GM23338 (cell line): ENCODE results near the gene CCDC152. TPM values are rescaled to one million over a fixed set of nuclear protein-coding genes. Genes with fewer than 3 reads are reported as not detected.

ENCODE experiments used
- ATAC-seq: fragments of 200-7000 bp; cut with Tn5 transposase; 3 replicates; pipeline ENCODE4 v1.9.1; 2020
- DNase-seq: peaks from one replicate; pipeline ENCODE4 v3.0.0-alpha.2; 2015; ENCODE audit warnings: low spot score
- H2AFZ ChIP-seq: fragments of 200-600 bp; sonication (generic); 2 replicates; pipeline ENCODE4 v1.8.0; 2016; ENCODE audit warnings: antibody characterized with exemption, mild to moderate bottlenecking, moderate library complexity
- H3F3A ChIP-seq: fragments of 200-600 bp; sonication (generic); replicated peaks from 2 replicates; pipeline ENCODE4 v1.8.0; 2017; ENCODE audit warnings: antibody characterized with exemption, mixed run types, low read depth
- H3K27ac ChIP-seq: fragments of 200-600 bp; sonication (generic); 2 replicates; pipeline ENCODE4 v1.6.1; 2016; ENCODE audit warnings: low read depth
- H3K27me3 ChIP-seq: fragments of 200-600 bp; sonication (generic); 2 replicates; pipeline ENCODE4 v1.8.0; 2016; ENCODE audit warnings: mild to moderate bottlenecking, mixed run types, moderate library complexity; ENCODE audit not compliant: insufficient read depth
- H3K36me3 ChIP-seq: fragments of 200-600 bp; sonication (generic); 2 replicates; pipeline ENCODE4 v1.8.0; 2016; ENCODE audit warnings: mild to moderate bottlenecking; ENCODE audit not compliant: insufficient read depth
- H3K4me1 ChIP-seq: fragments of 200-600 bp; sonication (generic); 2 replicates; pipeline ENCODE4 v1.8.0; 2016; ENCODE audit warnings: mild to moderate bottlenecking, moderate library complexity; ENCODE audit not compliant: insufficient read depth
- H3K4me2 ChIP-seq: fragments of 200-600 bp; sonication (generic); 2 replicates; pipeline ENCODE4 v1.7.1; 2017; ENCODE audit warnings: mixed run types
- H3K4me3 ChIP-seq: fragments of 200-600 bp; sonication (generic); 2 replicates; pipeline ENCODE4 v1.6.1; 2016; ENCODE audit warnings: mixed run types
- H3K79me2 ChIP-seq: fragments of 200-600 bp; sonication (generic); replicated peaks from 2 replicates; pipeline ENCODE4 v1.8.0; 2017; ENCODE audit warnings: mild to moderate bottlenecking; ENCODE audit not compliant: insufficient read depth
- H3K9me2 ChIP-seq: fragments of 200-600 bp; sonication (generic); 2 replicates; pipeline ENCODE4 v1.8.0; 2017; ENCODE audit not compliant: insufficient read depth
- H4K20me1 ChIP-seq: fragments of 200-600 bp; sonication (generic); replicated peaks from 2 replicates; pipeline ENCODE4 v1.8.0; 2017; ENCODE audit warnings: mild to moderate bottlenecking; ENCODE audit not compliant: insufficient read depth
- H3K27ac Mint-ChIP-seq: 2 replicates; pipeline ENCODE4 v1.8.0; 2020; ENCODE audit warnings: inconsistent platforms, mild to moderate bottlenecking, moderate library complexity, mixed read lengths
- H3K27me3 Mint-ChIP-seq: 3 replicates; pipeline ENCODE4 v1.8.0; 2022; ENCODE audit warnings: low read depth, mild to moderate bottlenecking, moderate library complexity, mixed read lengths, inconsistent platforms; ENCODE audit not compliant: insufficient read depth, poor library complexity
- H3K36me3 Mint-ChIP-seq: 3 replicates; pipeline ENCODE4 v1.8.0; 2021; ENCODE audit warnings: low read depth, mild to moderate bottlenecking, inconsistent platforms, moderate library complexity, mixed read lengths
- H3K4me1 Mint-ChIP-seq: 3 replicates; pipeline ENCODE4 v1.8.0; 2020; ENCODE audit warnings: mild to moderate bottlenecking, inconsistent platforms, mixed read lengths
- H3K4me3 Mint-ChIP-seq: 3 replicates; pipeline ENCODE4 v1.8.0; 2021; ENCODE audit warnings: moderate library complexity, mild to moderate bottlenecking, inconsistent platforms, mixed read lengths
- H3K9me3 Mint-ChIP-seq: 3 replicates; pipeline ENCODE4 v1.8.0; 2020; ENCODE audit warnings: moderate library complexity, mild to moderate bottlenecking, inconsistent platforms, mixed read lengths
- CREB1 ChIP-seq: fragments of 250-450 bp; sonication (Bioruptor Pico); IDR thresholded peaks from 2 replicates; pipeline ENCODE4 v1.5.0; 2020; ENCODE audit warnings: low read depth, mild to moderate bottlenecking, moderate library complexity
- ETS1 ChIP-seq: IDR thresholded peaks from 2 replicates; pipeline ENCODE4 v1.6.1; 2016; ENCODE audit warnings: antibody characterized with exemption
- EZH2 ChIP-seq: fragments of 200-600 bp; sonication (generic); IDR thresholded peaks from one replicate; pipeline ENCODE4 v1.8.0; 2017; ENCODE audit warnings: antibody characterized with exemption, mild to moderate bottlenecking, low read depth; ENCODE audit not compliant: unreplicated experiment
- JUNB ChIP-seq: IDR thresholded peaks from one replicate; pipeline ENCODE4 v1.6.1; 2016; ENCODE audit warnings: antibody characterized with exemption; ENCODE audit not compliant: unreplicated experiment
- POLR2AphosphoS5 ChIP-seq: IDR thresholded peaks from 2 replicates; pipeline ENCODE4 v1.6.1; 2016; ENCODE audit warnings: antibody characterized with exemption, low read depth
- ZNF114 ChIP-seq: fragments of 250-450 bp; sonication (Bioruptor Pico); IDR thresholded peaks from 2 replicates; pipeline ENCODE4 v1.5.0; 2020; ENCODE audit warnings: mild to moderate bottlenecking, moderate library complexity
- ZNF331 ChIP-seq: fragments of 250-450 bp; sonication (Bioruptor Pico); IDR thresholded peaks from 2 replicates; pipeline ENCODE4 v1.5.0; 2020; ENCODE audit warnings: low read depth, mild to moderate bottlenecking, moderate library complexity
- polyA plus RNA-seq: library from polyadenylated mRNA; unstranded; fragments of >200 nt; fragmentation: Nextera tagmentation; extraction: Ambion mirVana; gene quantifications from 2 replicates; pipeline ENCODE4 v1.2.1, GENCODE V29; 2016
- total RNA-seq: library from RNA; depleted of rRNA; stranded (reverse); fragments of >200 nt; shearing (Covaris generic); gene quantifications from 2 replicates; pipeline ENCODE4 v1.2.3, GENCODE V29; 2014
- TF ChIP-seq, protein P1 (sequence below): fragments of 250-450 bp; sonication (Bioruptor Pico); IDR thresholded peaks from 2 replicates; pipeline ENCODE4 v1.5.0; 2020; ENCODE audit warnings: mild to moderate bottlenecking, moderate library complexity

The CCDC152 gene
- total and polyA plus RNA-seq, 2 experiments from 2014 or later, result 16.2 to 75.9 TPM

DNA sequence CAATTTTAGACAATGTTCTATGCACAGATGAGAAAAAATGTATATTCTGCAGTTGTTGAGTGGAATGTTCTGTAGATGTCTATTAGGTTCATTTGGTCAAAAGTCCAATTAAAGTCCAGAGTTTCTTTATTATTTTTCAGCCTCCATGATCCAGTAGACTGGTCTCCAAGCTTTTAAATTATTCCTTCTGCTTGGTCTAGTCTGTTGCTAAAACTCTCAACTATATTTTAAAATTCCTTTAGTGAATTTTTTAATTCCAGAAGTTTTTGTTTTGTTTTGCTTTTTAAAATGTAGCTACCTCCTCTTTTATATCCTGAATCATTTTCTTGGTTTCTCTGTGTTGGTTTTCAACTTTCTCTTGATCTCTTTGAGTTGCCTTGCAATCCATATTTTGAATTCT is 30.5 kb downstream of the CCDC152 start:
- no peak overlapping the region for H3K4me3 Mint-ChIP-seq
- peaks cover 16% of the 10 kb centered on the region for H3K9me3 Mint-ChIP-seq

DNA sequence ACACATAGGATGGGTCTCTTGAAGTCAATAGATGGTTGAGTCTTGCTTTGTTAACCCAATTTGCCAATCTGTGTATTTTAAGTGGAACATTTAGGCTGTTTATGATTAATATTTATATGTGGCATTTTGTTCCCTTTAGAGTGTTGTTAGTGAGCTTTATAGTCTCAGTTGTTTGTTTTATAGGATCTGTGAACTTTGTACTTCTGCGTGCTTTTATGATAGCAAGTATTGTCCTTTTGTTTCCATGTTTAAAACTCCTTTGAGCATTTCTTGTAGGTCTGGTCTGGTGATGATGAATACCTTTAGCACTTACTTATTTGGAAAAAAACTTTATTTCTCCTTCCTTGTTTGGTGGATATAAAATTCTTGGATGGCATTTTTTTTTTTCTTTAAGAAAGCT is 31.2 kb downstream of the CCDC152 start:
- Histone ChIP-seq H3K4me2 (no peak overlapping the region), H3K79me2 (peaks cover 13% of the 10 kb centered on the region), H3K4me3 (no peak overlapping the region), H3F3A (no peaks in the 10 kb centered on the region), H3K27me3 (no peaks in the 10 kb centered on the region), H3K27ac (no peak overlapping the region), H3K4me1 (no peaks in the 10 kb centered on the region), H2AFZ (no peak overlapping the region), H3K9me2 (0 out of 2 replicates have a peak, but pooled peaks cover 4% of the 10 kb centered on the region), H3K36me3 (no peaks in the 10 kb centered on the region; the same call in 1 of the 2 replicates), H4K20me1 (no peaks in the 10 kb centered on the region)
- peaks cover 49% of the 10 kb centered on the region for H3K36me3 Mint-ChIP-seq
- no peaks in the 10 kb centered on the region for H3K27me3 Mint-ChIP-seq
- no peak overlapping the region for H3K4me3 Mint-ChIP-seq
- no peak for ATAC-seq
- peaks cover 16% of the 10 kb centered on the region for H3K9me3 Mint-ChIP-seq
- H3K4me1 Mint-ChIP-seq, result no peaks in the 10 kb centered on the region
- no peak for DNase-seq
- H3K27ac Mint-ChIP-seq, result no peak overlapping the region
- TF ChIP-seq ZNF114 (CRISPR knock-in tag), result no peak
- TF ChIP-seq JUNB, result no peak
- TF ChIP-seq CREB1 (CRISPR knock-in tag), result no peak
- TF ChIP-seq, protein P1, sequence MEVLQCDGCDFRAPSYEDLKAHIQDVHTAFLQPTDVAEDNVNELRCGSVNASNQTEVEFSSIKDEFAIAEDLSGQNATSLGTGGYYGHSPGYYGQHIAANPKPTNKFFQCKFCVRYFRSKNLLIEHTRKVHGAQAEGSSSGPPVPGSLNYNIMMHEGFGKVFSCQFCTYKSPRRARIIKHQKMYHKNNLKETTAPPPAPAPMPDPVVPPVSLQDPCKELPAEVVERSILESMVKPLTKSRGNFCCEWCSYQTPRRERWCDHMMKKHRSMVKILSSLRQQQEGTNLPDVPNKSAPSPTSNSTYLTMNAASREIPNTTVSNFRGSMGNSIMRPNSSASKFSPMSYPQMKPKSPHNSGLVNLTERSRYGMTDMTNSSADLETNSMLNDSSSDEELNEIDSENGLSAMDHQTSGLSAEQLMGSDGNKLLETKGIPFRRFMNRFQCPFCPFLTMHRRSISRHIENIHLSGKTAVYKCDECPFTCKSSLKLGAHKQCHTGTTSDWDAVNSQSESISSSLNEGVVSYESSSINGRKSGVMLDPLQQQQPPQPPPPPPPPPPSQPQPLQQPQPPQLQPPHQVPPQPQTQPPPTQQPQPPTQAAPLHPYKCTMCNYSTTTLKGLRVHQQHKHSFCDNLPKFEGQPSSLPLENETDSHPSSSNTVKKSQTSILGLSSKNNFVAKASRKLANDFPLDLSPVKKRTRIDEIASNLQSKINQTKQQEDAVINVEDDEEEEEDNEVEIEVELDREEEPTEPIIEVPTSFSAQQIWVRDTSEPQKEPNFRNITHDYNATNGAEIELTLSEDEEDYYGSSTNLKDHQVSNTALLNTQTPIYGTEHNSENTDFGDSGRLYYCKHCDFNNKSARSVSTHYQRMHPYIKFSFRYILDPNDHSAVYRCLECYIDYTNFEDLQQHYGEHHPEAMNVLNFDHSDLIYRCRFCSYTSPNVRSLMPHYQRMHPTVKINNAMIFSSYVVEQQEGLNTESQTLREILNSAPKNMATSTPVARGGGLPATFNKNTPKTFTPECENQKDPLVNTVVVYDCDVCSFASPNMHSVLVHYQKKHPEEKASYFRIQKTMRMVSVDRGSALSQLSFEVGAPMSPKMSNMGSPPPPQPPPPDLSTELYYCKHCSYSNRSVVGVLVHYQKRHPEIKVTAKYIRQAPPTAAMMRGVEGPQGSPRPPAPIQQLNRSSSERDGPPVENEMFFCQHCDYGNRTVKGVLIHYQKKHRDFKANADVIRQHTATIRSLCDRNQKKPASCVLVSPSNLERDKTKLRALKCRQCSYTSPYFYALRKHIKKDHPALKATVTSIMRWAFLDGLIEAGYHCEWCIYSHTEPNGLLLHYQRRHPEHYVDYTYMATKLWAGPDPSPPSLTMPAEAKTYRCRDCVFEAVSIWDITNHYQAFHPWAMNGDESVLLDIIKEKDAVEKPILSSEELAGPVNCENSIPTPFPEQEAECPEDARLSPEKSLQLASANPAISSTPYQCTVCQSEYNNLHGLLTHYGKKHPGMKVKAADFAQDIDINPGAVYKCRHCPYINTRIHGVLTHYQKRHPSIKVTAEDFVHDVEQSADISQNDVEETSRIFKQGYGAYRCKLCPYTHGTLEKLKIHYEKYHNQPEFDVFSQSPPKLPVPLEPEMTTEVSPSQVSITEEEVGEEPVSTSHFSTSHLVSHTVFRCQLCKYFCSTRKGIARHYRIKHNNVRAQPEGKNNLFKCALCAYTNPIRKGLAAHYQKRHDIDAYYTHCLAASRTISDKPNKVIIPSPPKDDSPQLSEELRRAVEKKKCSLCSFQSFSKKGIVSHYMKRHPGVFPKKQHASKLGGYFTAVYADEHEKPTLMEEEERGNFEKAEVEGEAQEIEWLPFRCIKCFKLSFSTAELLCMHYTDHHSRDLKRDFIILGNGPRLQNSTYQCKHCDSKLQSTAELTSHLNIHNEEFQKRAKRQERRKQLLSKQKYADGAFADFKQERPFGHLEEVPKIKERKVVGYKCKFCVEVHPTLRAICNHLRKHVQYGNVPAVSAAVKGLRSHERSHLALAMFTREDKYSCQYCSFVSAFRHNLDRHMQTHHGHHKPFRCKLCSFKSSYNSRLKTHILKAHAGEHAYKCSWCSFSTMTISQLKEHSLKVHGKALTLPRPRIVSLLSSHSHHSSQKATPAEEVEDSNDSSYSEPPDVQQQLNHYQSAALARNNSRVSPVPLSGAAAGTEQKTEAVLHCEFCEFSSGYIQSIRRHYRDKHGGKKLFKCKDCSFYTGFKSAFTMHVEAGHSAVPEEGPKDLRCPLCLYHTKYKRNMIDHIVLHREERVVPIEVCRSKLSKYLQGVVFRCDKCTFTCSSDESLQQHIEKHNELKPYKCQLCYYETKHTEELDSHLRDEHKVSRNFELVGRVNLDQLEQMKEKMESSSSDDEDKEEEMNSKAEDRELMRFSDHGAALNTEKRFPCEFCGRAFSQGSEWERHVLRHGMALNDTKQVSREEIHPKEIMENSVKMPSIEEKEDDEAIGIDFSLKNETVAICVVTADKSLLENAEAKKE (CRISPR knock-in tag), result no peak
- no peak for TF ChIP-seq POLR2AphosphoS5

More for the DNA sequence above, 30.5 kb downstream of the CCDC152 start:
- TF ChIP-seq ZNF114 (CRISPR knock-in tag) (no peak), ZNF331 (CRISPR knock-in tag) (no peak), CREB1 (CRISPR knock-in tag) (no peak), ETS1 (no peak), EZH2 (no peak)
- Histone ChIP-seq H3K4me1 (no peaks in the 10 kb centered on the region), H3K27ac (no peak overlapping the region), H3K4me3 (no peak overlapping the region), H3K79me2 (peaks cover 13% of the 10 kb centered on the region), H4K20me1 (no peaks in the 10 kb centered on the region), H3F3A (no peaks in the 10 kb centered on the region), H3K9me2 (no peaks in the 10 kb centered on the region), H2AFZ (no peak overlapping the region), H3K27me3 (no peaks in the 10 kb centered on the region), H3K4me2 (no peak overlapping the region), H3K36me3 (no peaks in the 10 kb centered on the region; the same call in 1 of the 2 replicates)
- H3K27me3 Mint-ChIP-seq, result no peaks in the 10 kb centered on the region
- H3K36me3 Mint-ChIP-seq, result peaks cover 49% of the 10 kb centered on the region
- ATAC-seq (no peak), DNase-seq (no peak)
- H3K27ac Mint-ChIP-seq, result no peak overlapping the region
- no peaks in the 10 kb centered on the region for H3K4me1 Mint-ChIP-seq
